Osteocyte (in vitro differentiated cells): ENCODE data around the gene DDR2. TPM values are rescaled to one million over a fixed set of nuclear protein-coding genes. Genes with fewer than 3 reads are reported as not detected.

ENCODE experiments used
- DNase-seq: peaks from one replicate; pipeline ENCODE4 v3.0.0; 2021; ENCODE audit warnings: mixed read lengths; ENCODE audit not compliant: unreplicated experiment; ENCODE audit errors: extremely low spot score
- H3K27ac Mint-ChIP-seq: one replicate; pipeline ENCODE4 v1.8.0; 2021; ENCODE audit warnings: mild to moderate bottlenecking, mixed read lengths; ENCODE audit not compliant: unreplicated experiment
- H3K27me3 Mint-ChIP-seq: one replicate; pipeline ENCODE4 v1.8.0; 2021; ENCODE audit warnings: mixed read lengths; ENCODE audit not compliant: unreplicated experiment
- H3K36me3 Mint-ChIP-seq: one replicate; pipeline ENCODE4 v1.8.0; 2021; ENCODE audit warnings: mixed read lengths; ENCODE audit not compliant: unreplicated experiment
- H3K4me1 Mint-ChIP-seq: one replicate; pipeline ENCODE4 v1.8.0; 2021; ENCODE audit warnings: mixed read lengths; ENCODE audit not compliant: unreplicated experiment
- H3K4me3 Mint-ChIP-seq: one replicate; pipeline ENCODE4 v1.8.0; 2021; ENCODE audit warnings: mild to moderate bottlenecking, moderate library complexity, mixed read lengths; ENCODE audit not compliant: unreplicated experiment
- H3K9me3 Mint-ChIP-seq: one replicate; pipeline ENCODE4 v1.8.0; 2021; ENCODE audit warnings: mixed read lengths; ENCODE audit not compliant: unreplicated experiment
- total RNA-seq: library from RNA; stranded (reverse); gene quantifications from 2 replicates; pipeline ENCODE4 v1.2.1, GENCODE V29; 2021
- TF ChIP-seq, protein P1 (sequence below): fragments of 200-600 bp; sonication (generic); IDR thresholded peaks from 2 replicates; pipeline ENCODE4 v1.5.0; 2021; ENCODE audit warnings: antibody characterized with exemption, mild to moderate bottlenecking, moderate library complexity

The DDR2 gene
- total RNA-seq, 1 donor from 2014 or later = 173 TPM

DNA sequence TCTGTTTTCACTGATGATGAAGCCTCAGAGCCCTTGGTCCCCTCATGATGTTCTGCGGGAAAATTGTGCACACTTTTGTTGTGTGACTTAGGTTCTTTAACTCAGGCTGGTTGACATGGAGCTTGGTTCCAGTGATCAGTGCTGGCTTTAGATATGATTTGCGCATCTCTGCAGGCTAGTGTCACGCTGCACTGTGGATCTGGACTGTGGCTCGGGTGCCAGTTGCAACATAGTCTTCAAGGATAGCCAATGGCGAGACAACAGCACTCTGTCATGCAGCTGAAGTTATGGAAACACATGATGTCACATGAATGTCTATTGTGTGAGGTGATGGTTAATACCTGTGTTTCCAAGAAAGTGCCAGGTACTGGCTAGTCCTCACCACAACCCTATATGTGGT lies 56.7 kb downstream of the DDR2 start:
- Mint-ChIP-seq H3K4me1 (peaks cover 50% of the 10 kb centered on the region), H3K36me3 (peaks cover 8% of the 10 kb centered on the region)

DNA sequence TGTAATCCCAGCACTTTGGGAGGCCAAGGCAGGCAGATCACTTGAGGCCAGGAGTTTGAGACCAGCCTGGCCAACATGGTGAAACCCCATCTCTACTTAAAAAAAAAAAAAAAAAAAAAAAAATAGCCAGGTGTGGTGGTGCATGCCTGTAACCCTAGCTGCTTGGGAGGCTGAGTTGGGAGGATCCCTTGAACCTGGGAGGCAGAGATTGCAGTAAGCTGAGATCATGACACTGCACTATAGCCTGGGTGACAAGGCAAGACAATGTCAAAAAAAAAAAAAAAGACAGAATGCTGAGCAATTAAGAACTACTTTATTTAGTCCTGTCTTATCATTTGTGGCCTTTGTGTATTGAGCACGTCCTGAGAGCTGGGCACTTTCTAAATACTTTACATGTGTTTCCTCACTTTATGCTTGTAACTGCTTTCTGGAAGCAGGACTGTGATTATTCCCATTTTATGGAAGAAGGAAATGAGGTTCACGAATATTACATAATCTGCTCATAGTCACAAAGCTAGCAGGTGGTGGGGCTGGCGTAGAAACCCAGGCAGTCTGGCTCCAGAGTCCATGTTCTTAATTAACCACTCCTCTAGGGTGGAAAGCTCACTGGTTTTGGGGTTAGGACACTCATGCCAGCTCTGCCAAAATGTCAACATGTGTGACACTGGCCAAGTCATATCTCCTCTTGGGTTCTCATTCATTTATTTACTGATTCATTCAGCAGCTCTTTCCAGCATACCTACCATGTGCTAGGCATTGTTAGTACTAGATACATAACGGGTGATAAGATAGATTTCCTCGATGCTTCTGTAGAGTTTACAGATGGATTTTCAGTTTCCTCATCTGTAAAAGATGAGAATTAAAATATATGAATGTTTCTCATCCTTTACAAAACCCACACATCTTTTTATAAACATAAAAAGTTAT lies 57.7 kb downstream of the DDR2 start:
- peaks cover 57% of the 10 kb centered on the region for H3K4me1 Mint-ChIP-seq
- peak overlapping the region; percentile 92 for H3K27ac Mint-ChIP-seq
- H3K9me3 Mint-ChIP-seq = no peaks in the 10 kb centered on the region
- no peaks in the 10 kb centered on the region for H3K27me3 Mint-ChIP-seq
- H3K4me3 Mint-ChIP-seq = peak overlapping the region; percentile 43
- TF ChIP-seq, protein P1, sequence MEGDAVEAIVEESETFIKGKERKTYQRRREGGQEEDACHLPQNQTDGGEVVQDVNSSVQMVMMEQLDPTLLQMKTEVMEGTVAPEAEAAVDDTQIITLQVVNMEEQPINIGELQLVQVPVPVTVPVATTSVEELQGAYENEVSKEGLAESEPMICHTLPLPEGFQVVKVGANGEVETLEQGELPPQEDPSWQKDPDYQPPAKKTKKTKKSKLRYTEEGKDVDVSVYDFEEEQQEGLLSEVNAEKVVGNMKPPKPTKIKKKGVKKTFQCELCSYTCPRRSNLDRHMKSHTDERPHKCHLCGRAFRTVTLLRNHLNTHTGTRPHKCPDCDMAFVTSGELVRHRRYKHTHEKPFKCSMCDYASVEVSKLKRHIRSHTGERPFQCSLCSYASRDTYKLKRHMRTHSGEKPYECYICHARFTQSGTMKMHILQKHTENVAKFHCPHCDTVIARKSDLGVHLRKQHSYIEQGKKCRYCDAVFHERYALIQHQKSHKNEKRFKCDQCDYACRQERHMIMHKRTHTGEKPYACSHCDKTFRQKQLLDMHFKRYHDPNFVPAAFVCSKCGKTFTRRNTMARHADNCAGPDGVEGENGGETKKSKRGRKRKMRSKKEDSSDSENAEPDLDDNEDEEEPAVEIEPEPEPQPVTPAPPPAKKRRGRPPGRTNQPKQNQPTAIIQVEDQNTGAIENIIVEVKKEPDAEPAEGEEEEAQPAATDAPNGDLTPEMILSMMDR = no peak
- DNase-seq = no peak
- peaks cover 11% of the 10 kb centered on the region for H3K36me3 Mint-ChIP-seq

More for the DNA sequence above, 56.7 kb downstream of the DDR2 start:
- TF ChIP-seq, protein P1 = no peak
- no peaks in the 10 kb centered on the region for H3K27me3 Mint-ChIP-seq
- no peaks in the 10 kb centered on the region for H3K9me3 Mint-ChIP-seq
- no peak overlapping the region for H3K4me3 Mint-ChIP-seq
- DNase-seq = no peak
- H3K27ac Mint-ChIP-seq = no peak overlapping the region

DNA sequence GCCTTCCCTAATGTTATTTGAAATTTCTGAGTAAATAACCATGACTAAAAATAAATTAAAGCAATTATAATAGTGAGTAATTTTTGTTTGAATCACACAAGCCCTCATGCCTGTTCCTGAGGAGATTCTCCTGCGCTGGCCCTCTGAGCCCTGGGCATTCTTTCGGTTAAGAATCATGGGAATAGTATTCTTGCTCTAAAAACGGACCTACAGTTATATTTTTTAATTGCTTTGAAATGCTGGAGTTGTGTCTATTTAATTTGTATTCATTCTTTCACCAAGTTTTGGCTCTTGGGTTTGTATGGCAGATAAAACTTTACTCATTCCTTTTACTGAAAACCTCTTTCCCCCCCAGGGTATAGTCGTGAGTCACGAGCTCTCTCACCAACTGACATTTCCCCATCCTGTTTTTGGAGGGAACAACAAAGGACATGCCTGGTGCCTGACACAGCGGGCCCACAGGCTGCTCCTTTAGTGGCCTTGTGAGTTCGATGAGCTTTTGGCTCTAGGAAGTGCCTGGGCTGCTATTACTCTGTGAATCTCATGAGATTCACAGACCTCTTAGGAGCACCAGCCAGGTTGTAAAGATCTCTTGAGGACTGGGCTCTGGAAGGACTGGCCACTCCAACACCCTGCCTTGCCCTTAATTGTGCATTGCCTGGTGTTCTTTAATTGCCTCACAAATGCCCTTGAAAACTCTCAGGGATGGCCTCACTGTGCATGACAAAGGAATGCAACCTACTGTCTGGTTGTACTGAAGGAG lies 58.6 kb downstream of the DDR2 start:
- DNase-seq = no peak
- TF ChIP-seq, protein P1 = no peak
- Mint-ChIP-seq H3K9me3 (no peaks in the 10 kb centered on the region), H3K36me3 (peaks cover 11% of the 10 kb centered on the region), H3K4me1 (peaks cover 61% of the 10 kb centered on the region), H3K27ac (peak overlapping the region; percentile 92), H3K27me3 (no peaks in the 10 kb centered on the region), H3K4me3 (peak overlapping the region; percentile 43)

DNA sequence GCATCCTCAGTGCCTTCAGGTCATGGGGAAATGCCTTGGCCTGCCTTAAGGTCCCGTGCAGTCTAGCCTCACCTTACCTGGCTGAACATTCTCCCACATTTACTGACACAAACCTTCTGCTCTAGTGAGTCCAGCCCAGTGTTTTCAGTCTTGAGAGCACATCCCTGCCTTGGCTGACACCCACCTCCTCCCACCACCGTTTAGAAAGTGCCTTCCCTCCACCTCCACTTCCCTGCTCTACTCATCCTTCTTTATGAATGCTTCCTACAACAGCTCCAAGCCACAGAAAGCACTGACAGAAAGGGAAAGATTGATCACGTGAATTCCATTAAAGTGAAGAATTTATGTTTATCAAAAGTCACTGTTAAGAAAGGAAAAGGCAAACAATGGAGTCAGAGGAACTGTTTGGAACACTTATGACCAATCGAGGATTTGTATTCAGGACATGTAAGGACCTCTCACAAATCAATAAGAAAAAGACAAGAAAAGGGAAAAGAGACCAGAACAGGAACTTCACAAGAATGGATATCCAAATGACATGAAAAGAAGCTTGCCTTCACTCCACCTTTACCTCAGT lies 59.8 kb downstream of the DDR2 start:
- TF ChIP-seq, protein P1 = no peak
- H3K9me3 Mint-ChIP-seq = no peaks in the 10 kb centered on the region
- H3K36me3 Mint-ChIP-seq = peaks cover 11% of the 10 kb centered on the region
- no peak for DNase-seq
- no peak overlapping the region for H3K4me3 Mint-ChIP-seq
- H3K4me1 Mint-ChIP-seq = peaks cover 74% of the 10 kb centered on the region
- H3K27me3 Mint-ChIP-seq = no peaks in the 10 kb centered on the region
- peak overlapping the region; percentile 92 for H3K27ac Mint-ChIP-seq
